NCI-H774 (cell line): ENCODE data around the gene TNFRSF1A.
"Not testable (repeated sequence)": the region's sequence is repeated elsewhere in the genome, so short reads cannot be mapped to it uniquely, and the experiment has no call there.

Experiments used
- DNase-seq: peaks from one replicate; lab custom pipeline; 2025; lab: John Stamatoyannopoulos, UW

Gene TNFRSF1A

GRCh38 chr12:6302621-6303020, 39.3 kb downstream of the TNFRSF1A start:
- no peak for DNase-seq

- DNase-seq, result no peak
These were observed 40.2 kb downstream of the TNFRSF1A start for GRCh38 chr12:6301721-6302120.

GRCh38 chr12:6297170-6297569, 44.7 kb downstream of the TNFRSF1A start:
- DNase-seq, result no peak

GRCh38 chr12:6295094-6295811, 46.6 kb downstream of the TNFRSF1A start:
- peak; percentile 76 for DNase-seq

GRCh38 chr12:6294156-6295093, 47.5 kb downstream of the TNFRSF1A start:
- no peak for DNase-seq

- no peak for DNase-seq
These were observed 49.3 kb downstream of the TNFRSF1A start for GRCh38 chr12:6292606-6293005.

- DNase-seq, result not testable (repeated sequence)
These were observed 52.0 kb downstream of the TNFRSF1A start for GRCh38 chr12:6289906-6290305.

GRCh38 chr12:6289081-6289480, 52.8 kb downstream of the TNFRSF1A start:
- DNase-seq, result not testable (repeated sequence)

GRCh38 chr12:6288235-6288634, 53.6 kb downstream of the TNFRSF1A start:
- DNase-seq, result no peak

- no peak for DNase-seq
These were observed 56.2 kb downstream of the TNFRSF1A start for GRCh38 chr12:6285532-6286306.

- peak; percentile 65 for DNase-seq
These were observed 56.8 kb downstream of the TNFRSF1A start for GRCh38 chr12:6285063-6285477.

- DNase-seq, result no peak
These were observed 57.6 kb downstream of the TNFRSF1A start for GRCh38 chr12:6284273-6284672.

- DNase-seq, result no peak
These were observed 59.4 kb downstream of the TNFRSF1A start for GRCh38 chr12:6282453-6282840.

- DNase-seq, result no peak
These were observed 60.6 kb downstream of the TNFRSF1A start for GRCh38 chr12:6281081-6281809.

GRCh38 chr12:6280672-6281071, 61.2 kb downstream of the TNFRSF1A start:
- DNase-seq, result no peak

- no peak for DNase-seq
These were observed 61.8 kb downstream of the TNFRSF1A start for GRCh38 chr12:6280053-6280469.

GRCh38 chr12:6279631-6280030, 62.2 kb downstream of the TNFRSF1A start:
- no peak for DNase-seq

GRCh38 chr12:6279256-6279628, 62.6 kb downstream of the TNFRSF1A start:
- no peak for DNase-seq
